H1 (cell line): ENCODE results near the gene MCM6. TPM values are rescaled to one million over a fixed set of nuclear protein-coding genes. Genes with fewer than 3 reads are reported as not detected.
A peak's percentile ranks its signal among the peaks of the same experiment; 100 is the strongest.

Experiments used
- CEBPB ChIP-seq: IDR thresholded peaks from 2 replicates; pipeline ENCODE4 v1.6.1; 2012; ENCODE audit warnings: low read depth, low read length
- CHD1 ChIP-seq: IDR thresholded peaks from 2 replicates; pipeline ENCODE4 v1.6.1; 2012; ENCODE audit warnings: low read depth, low read length, improper control_type of control experiment
- CTCF ChIP-seq, 3 experiments: IDR thresholded peaks; 1 replicate in 2 of 3; 2 replicates in 1 of 3; pipeline versions ENCODE4 v1.5.1 to v1.6.1; 2011; ENCODE audit warnings: low read length in 3 of 3, mild to moderate bottlenecking in 3 of 3, inconsistent platforms in 2 of 3, low read depth in 1 of 3, moderate library complexity in 1 of 3; ENCODE audit not compliant: insufficient read depth in 1 of 3; ENCODE audit errors: control extremely low read depth in 1 of 3
- EP300 ChIP-seq, 2 experiments: IDR thresholded peaks; 1 replicate in 1 of 2; 2 replicates in 1 of 2; pipeline ENCODE4 v1.6.1; 2011 to 2012; ENCODE audit warnings: low read depth in 2 of 2, low read length in 2 of 2, mild to moderate bottlenecking in 2 of 2, borderline replicate concordance in 1 of 2, inconsistent platforms in 1 of 2, moderate library complexity in 1 of 2
- GABPA ChIP-seq: IDR thresholded peaks from 2 replicates; pipeline ENCODE4 v1.6.1; 2011; ENCODE audit warnings: mild to moderate bottlenecking, low read length, moderate library complexity, borderline replicate concordance; ENCODE audit not compliant: insufficient read depth
- HDAC2 ChIP-seq, 2 experiments: fragments of 300-600 bp in 1 of 2; sonication (generic) in 1 of 2; IDR thresholded peaks; 2 replicates each; pipeline ENCODE4 v1.6.1; 2011 to 2012; ENCODE audit warnings: low read depth in 2 of 2, low read length in 2 of 2, mild to moderate bottlenecking in 2 of 2, moderate library complexity in 2 of 2, borderline replicate concordance in 1 of 2, inconsistent platforms in 1 of 2
- JUND ChIP-seq: IDR thresholded peaks from 2 replicates; pipeline ENCODE4 v1.6.1; 2011; ENCODE audit warnings: mild to moderate bottlenecking, improper control_type of control experiment, low read length
- KDM5A ChIP-seq: fragments of 200-600 bp; IDR thresholded peaks from 2 replicates; pipeline ENCODE4 v1.7.1; 2012; ENCODE audit warnings: mild to moderate bottlenecking, low read length, inconsistent platforms, mixed read lengths
- MAFK ChIP-seq: IDR thresholded peaks from 2 replicates; pipeline ENCODE4 v1.6.1; 2012; ENCODE audit warnings: low read depth, mild to moderate bottlenecking, improper control_type of control experiment, low read length
- NANOG ChIP-seq: IDR thresholded peaks from 2 replicates; pipeline ENCODE4 v1.6.1; 2011; ENCODE audit warnings: low read length, low read depth, mild to moderate bottlenecking, inconsistent platforms; ENCODE audit not compliant: insufficient read depth, poor library complexity, severe bottlenecking
- POLR2A ChIP-seq, 2 experiments: IDR thresholded peaks; 1 replicate in 1 of 2; 2 replicates in 1 of 2; pipeline ENCODE4 v1.6.1; 2011; ENCODE audit warnings: low read depth in 2 of 2, low read length in 2 of 2, mild to moderate bottlenecking in 2 of 2; ENCODE audit errors: control extremely low read depth in 1 of 2
- POLR2AphosphoS5 ChIP-seq: IDR thresholded peaks from 2 replicates; pipeline ENCODE4 v1.6.1; 2011; ENCODE audit warnings: low read depth, low read length
- RBBP5 ChIP-seq: IDR thresholded peaks from 2 replicates; pipeline ENCODE4 v1.7.1; 2012; ENCODE audit warnings: low read depth, mild to moderate bottlenecking, inconsistent platforms, low read length, moderate library complexity, borderline replicate concordance
- RFX5 ChIP-seq: IDR thresholded peaks from 2 replicates; pipeline ENCODE4 v1.6.1; 2011; ENCODE audit warnings: low read depth, low read length, improper control_type of control experiment, borderline replicate concordance
- SAP30 ChIP-seq: fragments of 300-600 bp; sonication (generic); IDR thresholded peaks from 2 replicates; pipeline ENCODE4 v1.7.1; 2012; ENCODE audit warnings: low read length, moderate library complexity, mild to moderate bottlenecking, inconsistent platforms; ENCODE audit not compliant: insufficient read depth, insufficient replicate concordance
- SIN3A ChIP-seq, 2 experiments: IDR thresholded peaks in 1 of 2; conservative IDR thresholded peaks in 1 of 2; 2 replicates each; pipeline ENCODE4 v1.6.1; 2011 to 2012; ENCODE audit warnings: low read length in 2 of 2, improper control_type of control experiment in 1 of 2, low read depth in 1 of 2, mild to moderate bottlenecking in 1 of 2
- SIRT6 ChIP-seq: IDR thresholded peaks from one replicate; pipeline ENCODE4 v1.7.1; 2012; ENCODE audit warnings: low read length, inconsistent platforms
- SP2 ChIP-seq: IDR thresholded peaks from 2 replicates; pipeline ENCODE4 v1.6.1; 2012; ENCODE audit warnings: mild to moderate bottlenecking, low read length, inconsistent platforms
- SP4 ChIP-seq: IDR thresholded peaks from 2 replicates; pipeline ENCODE4 v1.6.1; 2012; ENCODE audit warnings: low read length, inconsistent platforms
- TCF12 ChIP-seq: IDR thresholded peaks from 2 replicates; pipeline ENCODE4 v1.6.1; 2011; ENCODE audit warnings: low read depth, mild to moderate bottlenecking, low read length
- TEAD4 ChIP-seq: IDR thresholded peaks from 2 replicates; pipeline ENCODE4 v1.6.1; 2012; ENCODE audit warnings: low read depth, low read length, inconsistent platforms, mixed read lengths
- YY1 ChIP-seq: IDR thresholded peaks from 2 replicates; pipeline ENCODE4 v1.6.1; 2011; ENCODE audit warnings: low read depth, mild to moderate bottlenecking, low read length
- ZNF274 ChIP-seq: IDR thresholded peaks from 2 replicates; pipeline ENCODE4 v1.7.0; 2012; ENCODE audit warnings: low read length, borderline replicate concordance; ENCODE audit errors: extremely low read depth
- polyA plus RNA-seq, 7 experiments: library from polyadenylated mRNA; depleted of rRNA in 3 of 7; stranded (reverse) in 5 of 7; unstranded in 2 of 7; fragments of >200 nt in 5 of 7; fragments of 200-250 nt in 2 of 7; gene quantifications; 1 replicate in 5 of 7; 2 replicates in 1 of 7; 4 replicates in 1 of 7; pipeline versions ENCODE4 v1.2.1 to v1.2.3, GENCODE V29; 2011 to 2013; ENCODE audit warnings: missing spikeins in 2 of 7, mixed read lengths in 2 of 7
- total RNA-seq: library from RNA; stranded (reverse); fragmentation: NEBNext Ultra II Directional; extraction: Animal tissue kit (Norgen Biotek cat#: 25700); gene quantifications from 2 replicates; pipeline ENCODE4 v1.2.1, GENCODE V29; 2021

The MCM6 gene
- total and polyA plus RNA-seq, 2 of the 8 experiments (the other 6 are each of a cell fraction or from before 2014, with no cell fraction given) = 60.2 to 134 TPM

DNA sequence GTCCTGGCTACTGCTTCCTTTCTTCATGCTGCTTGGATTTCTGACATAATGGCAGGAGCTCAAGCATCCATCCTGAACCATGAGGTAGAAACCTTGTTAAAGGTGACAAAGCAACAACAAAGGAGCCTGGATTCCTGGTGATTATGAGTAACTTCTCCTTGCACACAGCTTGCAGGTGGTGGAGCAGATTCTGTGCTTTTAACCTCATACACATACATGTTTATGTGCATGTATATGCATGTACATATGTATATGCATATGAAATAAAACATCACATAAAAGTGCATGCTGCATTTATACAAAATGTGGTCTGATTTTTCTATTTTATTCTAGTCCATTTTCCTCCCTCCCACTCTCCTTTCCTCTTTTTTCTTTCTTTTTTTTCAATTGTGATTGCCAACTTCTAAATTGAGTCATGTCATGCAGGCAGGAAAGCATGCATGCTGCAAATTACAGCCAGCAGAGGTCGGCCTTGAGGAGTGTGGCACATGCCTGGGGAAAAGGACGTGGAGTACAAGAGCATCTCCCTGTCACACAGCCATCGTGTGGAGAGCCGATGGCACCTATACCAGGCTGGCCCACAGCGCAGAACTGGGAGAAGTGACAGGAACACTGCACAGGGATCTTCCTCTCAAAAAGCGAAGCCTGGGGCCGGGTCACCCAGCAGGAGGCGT is 57.2 kb downstream of the MCM6 start (continued):
- TF ChIP-seq HDAC2 (IDR thresholded peaks at IDR 0.05; ENCODE audit: borderline replicate concordance in 1 of 2, low read depth in 2 of 2, low read length in 2 of 2) (no peak), GABPA (no peak), TCF12 (no peak), SIRT6 (no peak), SIN3A (conservative IDR thresholded peaks at IDR 0.05 in 1 of 2, IDR thresholded peaks at IDR 0.05 in 1 of 2; ENCODE audit: low read depth in 1 of 2, low read length in 2 of 2) (no peak), SP2 (no peak), ZNF274 (no peak), SP4 (no peak), CHD1 (no peak), RBBP5 (no peak), POLR2AphosphoS5 (no peak), NANOG (no peak), CEBPB (no peak), CTCF (IDR thresholded peaks at IDR 0.05; ENCODE audit: control extremely low read depth in 1 of 3, insufficient read depth in 1 of 3, low read depth in 1 of 3, low read length in 3 of 3) (peak; percentile 63 to 74 (median 69)), MAFK (peak; percentile 23; the same call in 1 of the 2 replicates), SAP30 (no peak), JUND (no peak), RFX5 (no peak), KDM5A (no peak), TEAD4 (peak; percentile 94), EP300 (IDR thresholded peaks at IDR 0.05; ENCODE audit: borderline replicate concordance in 1 of 2, low read depth in 2 of 2, low read length in 2 of 2) (no peak), YY1 (no peak), POLR2A (IDR thresholded peaks at IDR 0.05; ENCODE audit: control extremely low read depth in 1 of 2, low read depth in 2 of 2, low read length in 2 of 2) (no peak)
